ENCODE results near the gene DOCK4.

DOCK4 gene

DNA sequence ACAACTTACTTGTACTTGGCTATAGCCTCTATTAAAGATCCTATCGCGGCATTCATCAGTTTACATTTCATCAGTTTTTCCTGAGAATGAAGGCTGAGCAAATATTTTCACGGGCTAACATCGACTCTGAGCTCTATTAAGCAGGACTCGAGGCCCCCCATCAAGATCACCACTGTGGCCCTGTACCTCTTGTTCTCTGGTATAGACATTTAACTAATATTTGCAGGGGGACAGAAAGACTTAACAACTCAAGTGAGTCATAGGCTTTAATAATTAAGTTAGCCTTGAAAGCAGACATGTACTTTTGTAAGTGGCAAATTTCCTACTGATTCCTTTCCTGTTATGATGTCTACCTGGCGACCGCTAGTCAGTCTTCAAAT is 45.4 kb downstream of the DOCK4 start:
- no peaks in the 10 kb centered on the region for H3K36me3 ChIP-seq (ENCODE audit: control insufficient read depth, insufficient read depth, low read length)
- no peak overlapping the region for H3K4me3 ChIP-seq (ENCODE audit: low read length)
- H3K4me1 ChIP-seq (ENCODE audit: control insufficient read depth, insufficient read depth, low read length): peaks cover 4% of the 10 kb centered on the region; the same call in 1 of the 2 replicates
- no CpG with 5 or more reads among the region's 7 CpGs for WGBS (ENCODE audit: insufficient coverage, insufficient read length)
- H3K27ac ChIP-seq (ENCODE audit: low read length): no peak overlapping the region
- H3K27me3 ChIP-seq (ENCODE audit: control insufficient read depth, insufficient read depth, low read length): no peaks in the 10 kb centered on the region
- DNase-seq (ENCODE audit: low read depth, low spot score): no peak
- H3K9me3 ChIP-seq (ENCODE audit: control insufficient read depth, insufficient read depth, low read length): no peaks in the 10 kb centered on the region

GRCh38 chr7:112160130-112160770 is 45.9 kb downstream of the DOCK4 start:
- H3K9me3 ChIP-seq (ENCODE audit: control insufficient read depth, insufficient read depth, low read length): no peaks in the 10 kb centered on the region
- WGBS (ENCODE audit: insufficient coverage, insufficient read length): no CpG with 5 or more reads among the region's 2 CpGs
- H3K36me3 ChIP-seq (ENCODE audit: control insufficient read depth, insufficient read depth, low read length): no peaks in the 10 kb centered on the region
- no peak for DNase-seq (ENCODE audit: low read depth, low spot score)
- H3K4me3 ChIP-seq (ENCODE audit: low read length): no peak overlapping the region
- H3K4me1 ChIP-seq (ENCODE audit: control insufficient read depth, insufficient read depth, low read length): peaks cover 4% of the 10 kb centered on the region; the same call in 1 of the 2 replicates
- no peak overlapping the region for H3K27ac ChIP-seq (ENCODE audit: low read length)
- no peaks in the 10 kb centered on the region for H3K27me3 ChIP-seq (ENCODE audit: control insufficient read depth, insufficient read depth, low read length)

DNA sequence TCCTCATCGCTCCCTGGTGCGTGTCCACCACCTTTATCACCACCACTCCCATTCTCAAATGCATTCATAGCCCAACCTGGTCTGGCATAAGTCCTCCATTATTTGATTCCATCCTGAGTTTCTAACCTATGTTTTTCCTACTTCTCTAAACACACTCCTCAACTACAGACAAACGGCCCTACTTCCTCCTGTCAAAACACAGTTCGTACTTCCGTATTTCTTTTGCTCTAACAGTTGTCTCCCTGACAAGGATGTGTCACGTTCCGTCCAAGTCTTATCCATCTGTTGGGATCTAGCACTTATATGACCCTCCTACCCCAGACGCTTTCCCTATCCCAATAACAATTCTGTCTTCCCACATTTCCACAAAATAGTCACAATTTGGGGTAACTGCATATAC is 46.8 kb downstream of the DOCK4 start:
- WGBS (ENCODE audit: insufficient coverage, insufficient read length): no CpG with 5 or more reads among the region's 8 CpGs
- H3K36me3 ChIP-seq (ENCODE audit: control insufficient read depth, insufficient read depth, low read length): no peaks in the 10 kb centered on the region
- H3K9me3 ChIP-seq (ENCODE audit: control insufficient read depth, insufficient read depth, low read length): no peaks in the 10 kb centered on the region
- DNase-seq (ENCODE audit: low read depth, low spot score): no peak
- H3K27me3 ChIP-seq (ENCODE audit: control insufficient read depth, insufficient read depth, low read length): no peaks in the 10 kb centered on the region
- H3K4me3 ChIP-seq (ENCODE audit: low read length): no peak overlapping the region
- H3K4me1 ChIP-seq (ENCODE audit: control insufficient read depth, insufficient read depth, low read length): peaks cover 4% of the 10 kb centered on the region; the same call in 1 of the 2 replicates
- H3K27ac ChIP-seq (ENCODE audit: low read length): no peak overlapping the region

DNA sequence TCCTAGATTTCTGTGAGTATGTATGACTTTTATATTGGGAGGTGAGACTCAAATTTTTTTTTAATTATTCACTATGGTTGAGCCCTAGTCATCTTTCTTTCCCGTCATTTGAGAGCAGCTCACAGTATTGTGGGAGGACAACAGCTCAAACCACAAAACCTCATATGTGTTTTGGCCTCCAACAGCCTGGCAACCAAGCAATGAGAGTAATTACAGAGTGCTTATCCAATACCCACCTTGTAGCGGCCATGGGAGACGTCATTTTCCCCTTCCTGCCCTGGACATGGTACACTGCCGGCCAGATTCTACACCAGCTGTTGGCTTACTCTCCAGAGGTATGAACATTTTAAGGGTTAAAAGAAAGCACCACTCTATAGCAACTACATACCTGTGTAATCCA is 49.1 kb downstream of the DOCK4 start:
- H3K9me3 ChIP-seq (ENCODE audit: control insufficient read depth, insufficient read depth, low read length): no peaks in the 10 kb centered on the region
- H3K4me3 ChIP-seq (ENCODE audit: low read length): no peak overlapping the region
- no peaks in the 10 kb centered on the region for H3K27me3 ChIP-seq (ENCODE audit: control insufficient read depth, insufficient read depth, low read length)
- H3K36me3 ChIP-seq (ENCODE audit: control insufficient read depth, insufficient read depth, low read length): no peaks in the 10 kb centered on the region
- no peak for DNase-seq (ENCODE audit: low read depth, low spot score)
- H3K4me1 ChIP-seq (ENCODE audit: control insufficient read depth, insufficient read depth, low read length): peaks cover 4% of the 10 kb centered on the region; the same call in 1 of the 2 replicates
- H3K27ac ChIP-seq (ENCODE audit: low read length): no peak overlapping the region
- no CpG with 5 or more reads among the region's 4 CpGs for WGBS (ENCODE audit: insufficient coverage, insufficient read length)

GRCh38 chr7:112156412-112156811 is 49.8 kb downstream of the DOCK4 start:
- no peaks in the 10 kb centered on the region for H3K9me3 ChIP-seq (ENCODE audit: control insufficient read depth, insufficient read depth, low read length)
- no peak for DNase-seq (ENCODE audit: low read depth, low spot score)
- H3K27me3 ChIP-seq (ENCODE audit: control insufficient read depth, insufficient read depth, low read length): no peaks in the 10 kb centered on the region
- peaks cover 3% of the 10 kb centered on the region; the same call in 1 of the 2 replicates for H3K4me1 ChIP-seq (ENCODE audit: control insufficient read depth, insufficient read depth, low read length)
- no peak overlapping the region for H3K4me3 ChIP-seq (ENCODE audit: low read length)
- H3K36me3 ChIP-seq (ENCODE audit: control insufficient read depth, insufficient read depth, low read length): no peaks in the 10 kb centered on the region
- WGBS (ENCODE audit: insufficient coverage, insufficient read length): no CpG with 5 or more reads among the region's 1 CpG
- no peak overlapping the region for H3K27ac ChIP-seq (ENCODE audit: low read length)

DNA sequence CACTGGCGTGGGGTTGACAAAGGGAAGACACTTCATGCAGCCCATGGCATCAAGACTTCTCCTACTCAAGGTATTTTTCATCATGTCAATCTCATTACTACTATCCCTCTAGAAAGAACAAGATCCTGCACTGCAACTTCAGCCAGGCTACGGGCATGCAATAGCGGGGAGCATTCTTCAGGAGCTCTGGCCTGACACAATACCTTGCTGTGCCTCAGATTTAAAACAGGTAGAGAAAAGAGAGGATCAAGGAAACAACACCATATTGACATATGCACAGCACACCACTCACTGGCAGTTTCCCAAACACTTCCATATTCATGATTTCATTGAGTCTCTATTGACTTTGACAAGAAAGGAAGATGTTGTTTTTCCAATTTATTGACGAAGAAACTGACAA is 51.5 kb downstream of the DOCK4 start:
- WGBS (ENCODE audit: insufficient coverage, insufficient read length): no CpG with 5 or more reads among the region's 4 CpGs
- Histone ChIP-seq H3K36me3 (ENCODE audit: control insufficient read depth, insufficient read depth, low read length) (no peaks in the 10 kb centered on the region), H3K27ac (ENCODE audit: low read length) (no peak overlapping the region), H3K4me1 (ENCODE audit: control insufficient read depth, insufficient read depth, low read length) (peaks cover 2% of the 10 kb centered on the region; the same call in 1 of the 2 replicates), H3K4me3 (ENCODE audit: low read length) (no peak overlapping the region), H3K9me3 (ENCODE audit: control insufficient read depth, insufficient read depth, low read length) (no peaks in the 10 kb centered on the region), H3K27me3 (ENCODE audit: control insufficient read depth, insufficient read depth, low read length) (no peaks in the 10 kb centered on the region)
- no peak for DNase-seq (ENCODE audit: low read depth, low spot score)

DNA sequence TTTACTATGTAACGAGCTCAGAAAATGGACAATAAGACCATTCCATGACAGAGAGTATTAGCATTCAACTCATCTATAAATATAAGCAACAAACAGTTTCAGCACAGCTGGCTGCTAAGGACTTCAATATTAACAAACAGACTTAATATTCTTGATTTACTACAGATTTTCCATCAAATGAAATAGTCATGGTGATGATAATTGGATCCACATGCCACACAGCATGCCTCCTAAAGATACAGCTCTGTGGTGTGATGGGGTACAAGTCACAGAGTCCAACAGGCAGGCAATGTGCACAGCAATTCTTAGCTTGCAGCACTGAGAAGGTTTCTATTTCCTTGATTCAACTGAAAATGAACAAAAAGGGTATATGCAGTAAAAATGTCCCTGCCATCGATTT is 54.0 kb downstream of the DOCK4 start:
- Histone ChIP-seq H3K27me3 (ENCODE audit: control insufficient read depth, insufficient read depth, low read length) (no peaks in the 10 kb centered on the region), H3K36me3 (ENCODE audit: control insufficient read depth, insufficient read depth, low read length) (no peaks in the 10 kb centered on the region), H3K9me3 (ENCODE audit: control insufficient read depth, insufficient read depth, low read length) (no peaks in the 10 kb centered on the region), H3K27ac (ENCODE audit: low read length) (no peak overlapping the region), H3K4me3 (ENCODE audit: low read length) (no peak overlapping the region), H3K4me1 (ENCODE audit: control insufficient read depth, insufficient read depth, low read length) (peaks cover 2% of the 10 kb centered on the region; the same call in 1 of the 2 replicates)
- DNase-seq (ENCODE audit: low read depth, low spot score): no peak
- 100% methylated on average over 1 of the region's 2 CpGs for WGBS (ENCODE audit: insufficient coverage, insufficient read length)

GRCh38 chr7:112150823-112151641 is 55.2 kb downstream of the DOCK4 start:
- no CpG with 5 or more reads among the region's 5 CpGs for WGBS (ENCODE audit: insufficient coverage, insufficient read length)
- DNase-seq (ENCODE audit: low read depth, low spot score): no peak
- no peaks in the 10 kb centered on the region for H3K36me3 ChIP-seq (ENCODE audit: control insufficient read depth, insufficient read depth, low read length)
- H3K27ac ChIP-seq (ENCODE audit: low read length): no peak overlapping the region
- H3K4me1 ChIP-seq (ENCODE audit: control insufficient read depth, insufficient read depth, low read length): no peaks in the 10 kb centered on the region
- H3K9me3 ChIP-seq (ENCODE audit: control insufficient read depth, insufficient read depth, low read length): no peaks in the 10 kb centered on the region
- no peak overlapping the region for H3K4me3 ChIP-seq (ENCODE audit: low read length)
- H3K27me3 ChIP-seq (ENCODE audit: control insufficient read depth, insufficient read depth, low read length): no peaks in the 10 kb centered on the region

DNA sequence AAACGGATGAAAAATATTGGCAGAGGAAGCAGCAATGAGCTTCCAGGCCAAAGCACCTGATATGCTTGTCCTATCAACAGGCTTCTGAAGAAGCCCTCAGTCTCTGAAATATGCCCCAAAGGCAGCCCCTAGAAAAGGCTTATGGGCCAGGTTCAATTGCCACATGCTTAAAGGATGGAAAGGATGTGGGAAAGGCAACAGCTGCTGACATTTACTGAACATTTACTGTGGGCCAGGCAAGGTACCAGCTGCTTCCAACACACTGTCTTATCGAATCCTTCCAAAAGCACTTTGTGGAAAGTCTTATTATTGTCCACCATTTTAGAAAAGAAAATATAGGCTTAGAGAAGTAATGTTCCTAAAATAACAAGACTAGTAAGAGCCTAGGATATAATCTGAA is 56.5 kb downstream of the DOCK4 start:
- Histone ChIP-seq H3K27ac (ENCODE audit: low read length) (no peak overlapping the region), H3K4me3 (ENCODE audit: low read length) (no peak overlapping the region), H3K4me1 (ENCODE audit: control insufficient read depth, insufficient read depth, low read length) (no peaks in the 10 kb centered on the region), H3K9me3 (ENCODE audit: control insufficient read depth, insufficient read depth, low read length) (no peaks in the 10 kb centered on the region), H3K27me3 (ENCODE audit: control insufficient read depth, insufficient read depth, low read length) (no peaks in the 10 kb centered on the region), H3K36me3 (ENCODE audit: control insufficient read depth, insufficient read depth, low read length) (no peaks in the 10 kb centered on the region)
- DNase-seq (ENCODE audit: low read depth, low spot score): no peak
- WGBS (ENCODE audit: insufficient coverage, insufficient read length): no CpG with 5 or more reads among the region's 2 CpGs

DNA sequence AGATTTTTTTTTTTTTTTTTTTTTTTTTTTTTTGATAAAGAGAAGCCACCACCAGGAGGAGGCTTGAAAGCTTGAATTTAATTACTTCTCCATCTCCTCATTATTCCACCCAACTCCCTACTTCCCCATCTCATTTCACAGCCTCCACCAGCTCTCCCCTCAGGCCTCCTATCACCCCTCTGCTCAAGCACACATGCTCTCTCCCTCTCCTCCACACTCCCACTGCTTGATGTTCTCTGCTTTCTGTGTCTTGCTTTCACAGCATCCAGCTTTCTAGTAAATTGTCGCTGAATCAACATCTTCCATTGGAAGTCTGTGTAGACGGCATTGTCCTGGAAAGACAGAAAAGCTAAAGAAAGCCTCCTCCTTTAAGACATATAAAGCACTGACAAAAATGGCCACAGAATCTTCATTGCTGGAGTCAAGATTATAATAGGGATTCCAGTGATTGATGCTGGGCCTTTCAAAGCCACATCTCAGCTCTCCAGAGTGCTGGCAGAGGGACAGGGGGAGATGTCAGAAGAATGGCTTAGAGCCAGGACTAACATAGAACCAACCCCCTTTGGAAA is 58.3 kb downstream of the DOCK4 start:
- DNase-seq (ENCODE audit: low read depth, low spot score): no peak
- H3K36me3 ChIP-seq (ENCODE audit: control insufficient read depth, insufficient read depth, low read length): no peaks in the 10 kb centered on the region
- H3K27ac ChIP-seq (ENCODE audit: low read length): no peak overlapping the region
- no peaks in the 10 kb centered on the region for H3K9me3 ChIP-seq (ENCODE audit: control insufficient read depth, insufficient read depth, low read length)
- no peaks in the 10 kb centered on the region for H3K4me1 ChIP-seq (ENCODE audit: control insufficient read depth, insufficient read depth, low read length)
- WGBS (ENCODE audit: insufficient coverage, insufficient read length): no CpG with 5 or more reads among the region's 2 CpGs
- H3K4me3 ChIP-seq (ENCODE audit: low read length): no peak overlapping the region
- no peaks in the 10 kb centered on the region for H3K27me3 ChIP-seq (ENCODE audit: control insufficient read depth, insufficient read depth, low read length)

Measured in iPS DF 6.9 (cell line).